HUES6 (cell line): Measurements from ENCODE around the gene AUH.
"Not testable (repeated sequence)": the region's sequence is repeated elsewhere in the genome, so short reads cannot be mapped to it uniquely, and the experiment has no call there.

ENCODE experiments used
- H3K27ac ChIP-seq: 2 replicates; pipeline ENCODE4 v1.7.0; 2013; ENCODE audit warnings: low read depth, mild to moderate bottlenecking, low read length, inconsistent platforms
- H3K27me3 ChIP-seq: 2 replicates; pipeline ENCODE4 v1.6.1; 2013; ENCODE audit warnings: low read length; ENCODE audit not compliant: control insufficient read depth, insufficient read depth
- H3K36me3 ChIP-seq: 2 replicates; pipeline ENCODE4 v1.6.1; 2013; ENCODE audit warnings: low read length; ENCODE audit not compliant: control insufficient read depth, insufficient read depth
- H3K4me1 ChIP-seq: 2 replicates; pipeline ENCODE4 v1.6.1; 2013; ENCODE audit warnings: low read length; ENCODE audit not compliant: control insufficient read depth, insufficient read depth
- H3K4me3 ChIP-seq: 2 replicates; pipeline ENCODE4 v1.5.1; 2013; ENCODE audit warnings: low read depth, low read length
- H3K9ac ChIP-seq: one replicate; pipeline ENCODE4 v1.6.1; 2013; ENCODE audit warnings: mild to moderate bottlenecking, low read length
- H3K9me3 ChIP-seq: 2 replicates; pipeline ENCODE4 v1.6.1; 2013; ENCODE audit warnings: low read depth, low read length; ENCODE audit not compliant: control insufficient read depth, insufficient read depth

AUH gene

DNA sequence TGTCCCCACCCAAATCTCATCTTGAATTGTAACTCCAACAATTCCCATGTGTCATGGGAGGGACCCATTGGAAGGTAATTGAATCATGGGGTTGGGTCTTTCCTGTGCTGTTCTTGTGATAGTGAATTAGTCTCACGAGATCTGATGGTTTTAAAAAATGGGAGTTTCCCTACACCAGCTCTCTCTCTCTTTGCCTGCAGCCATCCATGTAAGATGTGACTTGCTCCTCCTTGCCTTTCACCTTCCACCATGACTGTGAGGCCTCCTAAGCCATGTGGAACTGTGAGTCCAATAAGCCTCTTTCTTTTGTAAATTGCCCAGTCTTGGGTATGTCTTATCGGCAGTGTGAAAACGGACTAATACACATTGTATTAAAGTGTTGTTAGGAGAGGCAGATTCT, 16.3 kb upstream of the AUH start:
- not testable (repeated sequence) for H3K27ac ChIP-seq, H3K9me3 ChIP-seq, H3K27me3 ChIP-seq, H3K9ac ChIP-seq, H3K4me3 ChIP-seq, H3K36me3 ChIP-seq, H3K4me1 ChIP-seq

DNA sequence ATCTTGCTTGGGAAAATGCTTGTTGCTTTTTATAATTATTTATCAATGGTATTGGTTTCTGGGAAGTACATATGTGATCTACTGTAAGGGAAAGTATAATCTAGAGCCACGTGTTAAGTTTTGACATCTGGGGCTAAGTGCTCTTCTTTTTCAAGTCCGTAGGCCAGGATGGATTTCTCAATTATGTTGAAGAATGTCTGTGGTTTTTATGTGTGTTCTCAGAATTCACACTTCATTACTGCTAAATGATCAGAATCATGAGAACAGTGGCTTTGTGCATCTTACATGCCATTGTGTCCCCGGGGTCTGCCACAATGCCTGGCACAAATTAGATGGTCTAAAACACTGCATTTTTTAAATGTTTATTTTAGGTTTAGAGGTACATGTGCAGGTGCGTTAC, 14.5 kb upstream of the AUH start:
- H3K27me3 ChIP-seq = no peaks in the 10 kb centered on the region
- no peak overlapping the region for H3K9ac ChIP-seq
- H3K36me3 ChIP-seq = no peaks in the 10 kb centered on the region
- peaks cover 8% of the 10 kb centered on the region; the same call in 1 of the 2 replicates for H3K9me3 ChIP-seq
- H3K4me1 ChIP-seq = no peaks in the 10 kb centered on the region
- no peak overlapping the region for H3K4me3 ChIP-seq
- no peak overlapping the region for H3K27ac ChIP-seq

DNA sequence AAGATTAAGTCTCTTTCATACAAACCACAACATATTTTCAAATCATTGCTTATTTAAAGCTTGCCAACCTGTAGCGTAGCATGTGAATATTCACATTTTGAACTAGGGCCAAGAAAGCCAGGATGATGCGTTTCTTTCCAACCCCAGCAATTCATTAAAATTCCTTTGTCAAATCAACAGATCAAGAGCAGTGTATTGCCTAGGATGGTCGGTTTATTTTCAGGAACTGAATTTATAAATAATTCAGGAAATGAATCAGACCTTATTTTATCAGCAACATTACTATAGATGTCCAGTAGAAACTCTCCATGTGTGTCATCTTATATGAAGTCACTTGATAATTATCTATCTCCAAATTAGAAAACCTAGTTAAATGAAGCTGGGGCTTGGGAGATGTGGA, 13.2 kb upstream of the AUH start:
- H3K4me3 ChIP-seq = no peak overlapping the region
- no peak overlapping the region for H3K27ac ChIP-seq
- H3K36me3 ChIP-seq = no peaks in the 10 kb centered on the region
- no peaks in the 10 kb centered on the region for H3K27me3 ChIP-seq
- peaks cover 8% of the 10 kb centered on the region; the same call in 1 of the 2 replicates for H3K9me3 ChIP-seq
- no peaks in the 10 kb centered on the region for H3K4me1 ChIP-seq
- H3K9ac ChIP-seq = no peak overlapping the region

DNA sequence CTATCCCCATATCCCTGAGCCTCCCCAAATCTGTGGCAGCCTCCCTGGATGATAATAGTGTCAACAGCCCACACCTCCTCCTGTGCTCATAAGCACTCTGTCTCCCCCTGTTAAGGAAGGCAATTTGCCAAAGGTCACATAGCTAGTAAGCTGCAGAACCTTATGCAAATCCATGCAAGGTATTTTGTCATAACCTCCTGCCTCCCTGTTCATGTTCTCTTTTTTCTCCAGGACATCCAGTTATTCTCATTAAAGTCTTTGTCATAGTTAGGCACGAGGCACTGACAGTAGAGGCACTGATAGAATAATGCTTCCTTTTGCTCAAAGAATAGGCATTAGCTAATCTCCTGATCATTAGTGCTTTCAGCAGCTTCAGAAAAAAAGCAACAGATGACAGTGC, 10.2 kb upstream of the AUH start:
- Histone ChIP-seq H3K9ac (no peak overlapping the region), H3K27ac (no peak overlapping the region), H3K36me3 (no peaks in the 10 kb centered on the region), H3K27me3 (no peaks in the 10 kb centered on the region), H3K4me1 (no peaks in the 10 kb centered on the region), H3K9me3 (no peaks in the 10 kb centered on the region), H3K4me3 (no peak overlapping the region)

DNA sequence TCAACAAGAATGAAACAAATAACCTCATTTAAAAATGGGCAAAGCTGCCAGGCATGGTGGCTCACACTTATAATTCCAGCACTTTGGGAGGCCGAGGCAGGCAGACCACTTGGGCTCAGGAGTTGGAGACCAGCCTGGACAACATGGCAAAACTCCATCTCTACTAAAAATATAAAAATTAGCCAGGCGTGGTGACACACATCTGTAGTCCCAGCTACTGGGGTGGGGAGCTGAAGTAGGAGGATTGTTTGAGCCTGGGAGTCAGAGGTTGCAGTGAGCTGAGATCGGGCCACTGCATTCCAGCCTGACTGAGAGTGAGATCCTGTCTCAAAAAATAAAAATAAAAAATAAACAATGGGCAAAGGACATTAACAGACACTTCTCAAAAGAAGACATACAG, 8.3 kb upstream of the AUH start:
- H3K36me3 ChIP-seq, H3K9me3 ChIP-seq, H3K27ac ChIP-seq, H3K9ac ChIP-seq, H3K4me1 ChIP-seq, H3K27me3 ChIP-seq, H3K4me3 ChIP-seq: not testable (repeated sequence)

DNA sequence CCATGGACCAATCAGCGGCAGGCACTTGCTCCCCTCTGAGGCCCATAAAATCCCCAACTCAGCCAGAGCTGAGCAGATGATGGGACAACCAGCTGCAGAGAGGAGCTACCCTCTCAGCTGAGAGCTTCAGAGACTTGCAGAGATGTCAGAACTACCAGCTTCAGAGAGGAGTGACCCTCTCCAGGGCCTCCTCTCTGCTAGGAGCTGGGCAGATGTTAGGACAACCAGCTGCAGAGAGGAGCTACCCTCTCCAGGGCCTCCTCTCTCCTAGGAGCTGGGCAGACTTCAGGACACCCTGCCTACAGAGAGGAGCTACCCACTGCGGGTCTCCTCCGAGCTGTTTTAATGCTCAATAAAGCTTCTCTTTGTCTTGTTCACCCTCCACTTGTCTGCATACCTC, 3.0 kb upstream of the AUH start:
- no peak overlapping the region for H3K9ac ChIP-seq
- no peak overlapping the region for H3K4me3 ChIP-seq
- peaks cover 14% of the 10 kb centered on the region for H3K4me1 ChIP-seq
- no peaks in the 10 kb centered on the region for H3K27me3 ChIP-seq
- H3K36me3 ChIP-seq = no peaks in the 10 kb centered on the region; the same call in 1 of the 2 replicates
- H3K9me3 ChIP-seq = peaks cover 11% of the 10 kb centered on the region
- H3K27ac ChIP-seq = no peak overlapping the region

DNA sequence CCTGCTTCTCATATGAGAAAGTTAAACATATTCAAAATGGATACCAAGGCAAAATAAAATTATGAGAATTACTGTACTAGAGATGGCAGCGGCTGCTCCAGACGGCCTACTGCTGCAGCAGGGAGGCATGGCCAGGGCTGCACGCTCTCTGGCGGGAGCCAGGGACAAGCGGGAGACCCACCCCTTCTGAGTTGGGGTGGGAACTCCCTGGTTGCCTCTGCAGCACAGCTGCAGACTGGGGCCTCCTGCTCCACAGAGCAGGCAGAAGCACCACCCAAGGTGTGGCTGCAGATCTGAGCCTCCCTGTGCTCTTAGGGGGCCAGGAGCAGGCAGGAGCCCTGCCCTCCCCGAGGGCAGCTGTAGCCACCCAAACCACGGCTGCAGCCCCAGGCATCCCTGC, 2.3 kb upstream of the AUH start:
- Histone ChIP-seq H3K36me3 (peaks cover 3% of the 10 kb centered on the region; the same call in 1 of the 2 replicates), H3K27me3 (no peaks in the 10 kb centered on the region), H3K9ac (no peak overlapping the region), H3K4me1 (peaks cover 16% of the 10 kb centered on the region), H3K9me3 (peaks cover 11% of the 10 kb centered on the region), H3K4me3 (no peak overlapping the region), H3K27ac (no peak overlapping the region)

DNA sequence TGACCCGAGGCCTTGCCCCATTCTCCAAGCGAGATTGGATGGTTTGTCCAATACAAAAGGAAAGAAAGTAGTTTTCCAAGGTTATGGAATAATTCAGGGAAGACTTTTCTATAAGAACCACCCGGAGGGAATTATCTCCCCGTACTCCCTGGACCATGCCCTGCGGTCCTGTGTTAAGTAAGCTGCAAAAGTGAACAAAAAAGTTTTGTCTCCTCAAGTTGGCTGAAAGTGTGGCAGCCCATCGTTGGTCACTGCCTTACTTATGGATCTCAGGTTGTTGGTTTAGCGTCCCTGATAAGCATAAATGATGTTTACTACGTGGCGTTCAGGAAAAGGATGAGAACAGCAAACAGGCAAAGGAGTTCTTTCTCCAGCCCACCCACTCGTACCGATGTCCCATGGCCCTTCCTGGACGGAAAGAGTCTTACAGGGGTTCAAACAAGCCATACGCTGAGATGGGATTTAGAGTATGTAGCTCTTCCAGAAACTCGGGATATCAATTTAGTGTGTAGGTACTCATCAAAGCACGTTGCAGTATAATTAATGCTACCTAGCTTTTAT, 413 bp upstream of the AUH start:
- Histone ChIP-seq H3K9me3 (peaks cover 11% of the 10 kb centered on the region), H3K9ac (no peak overlapping the region), H3K36me3 (peaks cover 9% of the 10 kb centered on the region; the same call in 1 of the 2 replicates), H3K4me1 (peaks cover 16% of the 10 kb centered on the region), H3K4me3 (peak overlapping the region; percentile 25), H3K27me3 (no peaks in the 10 kb centered on the region), H3K27ac (no peak overlapping the region)

DNA sequence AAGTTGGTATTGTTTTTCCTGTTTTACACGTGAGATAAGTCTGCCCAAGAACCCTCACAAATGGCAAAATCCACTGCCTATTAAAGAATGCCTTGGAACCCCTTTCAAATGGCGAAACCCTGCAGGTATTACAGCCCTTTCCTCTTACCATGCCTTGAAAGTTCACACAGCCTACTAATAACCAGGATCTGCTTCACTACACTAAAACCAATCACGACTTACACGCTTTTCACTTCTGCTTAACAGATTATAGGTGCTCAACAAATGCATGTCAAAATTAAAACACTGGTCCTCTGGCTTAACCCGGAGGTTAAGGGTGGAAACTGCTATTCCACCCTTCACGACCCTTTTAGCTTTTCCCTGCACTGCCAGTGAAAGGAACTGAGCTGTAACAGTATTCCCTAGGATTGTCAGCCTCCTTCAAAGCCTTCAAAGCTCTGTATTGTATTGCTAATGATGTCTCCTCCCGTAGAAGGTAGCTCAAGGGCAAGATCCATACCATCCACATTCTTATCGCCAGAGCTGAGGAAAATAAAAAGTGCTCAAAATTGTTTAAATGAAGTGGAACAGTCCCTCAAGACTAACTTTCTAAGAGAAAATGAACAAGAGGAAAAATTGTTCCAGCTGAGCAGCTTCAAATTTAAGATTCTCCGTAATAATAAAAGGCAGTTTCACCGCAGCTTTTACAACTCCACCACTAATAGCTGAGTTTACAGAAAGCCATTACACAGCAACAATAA, 997 bp downstream of the AUH start:
- H3K27ac ChIP-seq = peak overlapping the region; percentile 85
- peak overlapping the region; percentile 91 for H3K4me3 ChIP-seq
- peaks cover 16% of the 10 kb centered on the region for H3K4me1 ChIP-seq
- no peaks in the 10 kb centered on the region for H3K27me3 ChIP-seq
- peaks cover 11% of the 10 kb centered on the region for H3K9me3 ChIP-seq
- H3K9ac ChIP-seq = peak overlapping the region; percentile 88
- peaks cover 22% of the 10 kb centered on the region for H3K36me3 ChIP-seq

DNA sequence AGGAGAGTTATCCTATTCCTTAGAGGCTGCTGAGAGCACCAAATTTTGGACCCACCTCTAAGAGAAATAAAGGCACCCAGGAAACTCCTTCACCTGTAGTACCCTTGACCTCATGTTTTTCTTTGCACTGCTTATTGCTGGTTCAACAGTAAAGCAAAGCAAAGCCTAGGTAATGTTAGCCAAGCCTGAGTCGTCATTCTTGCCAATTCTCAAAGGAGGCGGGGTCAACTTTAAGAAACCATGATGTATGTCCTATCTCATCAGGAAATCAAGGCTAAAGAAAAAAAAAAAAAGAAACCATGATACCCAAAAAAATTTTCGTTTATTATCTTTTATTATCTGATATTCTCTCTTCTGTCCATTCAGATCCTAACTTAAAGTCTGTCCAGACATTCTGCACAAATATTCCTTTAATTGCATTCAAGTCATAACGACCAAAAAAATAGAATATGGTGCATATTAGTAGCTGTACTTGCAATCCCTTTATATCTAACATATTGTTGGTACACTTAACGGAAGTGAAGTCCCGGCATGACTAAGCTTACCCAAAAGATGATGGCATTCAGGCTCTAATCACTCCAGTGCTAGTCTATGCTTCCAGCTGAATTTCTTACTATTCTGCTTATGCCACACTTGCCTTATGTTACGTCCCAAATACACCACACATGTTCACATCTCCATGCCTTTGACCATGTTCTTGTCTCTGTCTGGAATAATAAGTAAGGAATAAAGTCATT, 1.8 kb downstream of the AUH start:
- Histone ChIP-seq H3K36me3 (peaks cover 28% of the 10 kb centered on the region), H3K27ac (no peak overlapping the region), H3K4me1 (peaks cover 16% of the 10 kb centered on the region), H3K9me3 (peaks cover 9% of the 10 kb centered on the region), H3K27me3 (no peaks in the 10 kb centered on the region), H3K9ac (peak overlapping the region; percentile 26), H3K4me3 (peak overlapping the region; percentile 91)

DNA sequence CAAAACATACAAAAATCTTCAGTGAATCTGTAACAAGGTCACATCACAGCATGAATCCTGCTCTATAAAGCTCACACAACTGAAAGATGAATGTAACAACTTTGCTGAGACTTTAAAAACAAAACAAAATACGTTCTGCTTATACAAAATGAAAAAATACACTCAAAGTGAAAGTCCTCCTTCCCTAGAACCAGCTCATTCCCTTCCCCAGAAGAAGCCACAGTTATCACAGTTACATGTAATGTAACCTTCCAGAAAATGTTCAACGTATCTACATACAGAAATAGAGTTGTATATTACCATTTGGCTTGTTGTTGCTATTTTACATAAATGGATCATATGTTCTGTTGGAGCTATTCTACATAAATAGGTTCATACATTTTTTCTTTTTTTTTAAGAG, 2.6 kb downstream of the AUH start:
- peaks cover 2% of the 10 kb centered on the region; the same call in 1 of the 2 replicates for H3K9me3 ChIP-seq
- no peak overlapping the region for H3K4me3 ChIP-seq
- peaks cover 32% of the 10 kb centered on the region for H3K36me3 ChIP-seq
- no peaks in the 10 kb centered on the region for H3K27me3 ChIP-seq
- H3K9ac ChIP-seq = no peak overlapping the region
- no peak overlapping the region for H3K27ac ChIP-seq
- H3K4me1 ChIP-seq = peaks cover 16% of the 10 kb centered on the region
